Prostate gland (tissue), 2 donors: Measurements from ENCODE around the gene EEF1AKMT4.

ENCODE experiments used
- POLR2A ChIP-seq: fragments of 450-650 bp; IDR thresholded peaks from one replicate; pipeline ENCODE4 v1.6.1; 2016; ENCODE audit warnings: antibody characterized with exemption, mild to moderate bottlenecking
- POLR2AphosphoS5 ChIP-seq: sonication (generic); formaldehyde crosslinking; IDR thresholded peaks from one replicate; pipeline ENCODE4 v1.6.1; 2017; ENCODE audit warnings: antibody characterized with exemption
- TF ChIP-seq, protein P1 (sequence below), 4 experiments: fragments of 200-600 bp in 2 of 4; fragments of 450-650 bp in 2 of 4; sonication (generic) in 2 of 4; IDR thresholded peaks; 1 replicate in 3 of 4; 2 replicates in 1 of 4; pipeline ENCODE4 v1.5.1; 2016 to 2019; ENCODE audit warnings: antibody characterized with exemption in 4 of 4, mild to moderate bottlenecking in 2 of 4, moderate library complexity in 2 of 4

DNA sequence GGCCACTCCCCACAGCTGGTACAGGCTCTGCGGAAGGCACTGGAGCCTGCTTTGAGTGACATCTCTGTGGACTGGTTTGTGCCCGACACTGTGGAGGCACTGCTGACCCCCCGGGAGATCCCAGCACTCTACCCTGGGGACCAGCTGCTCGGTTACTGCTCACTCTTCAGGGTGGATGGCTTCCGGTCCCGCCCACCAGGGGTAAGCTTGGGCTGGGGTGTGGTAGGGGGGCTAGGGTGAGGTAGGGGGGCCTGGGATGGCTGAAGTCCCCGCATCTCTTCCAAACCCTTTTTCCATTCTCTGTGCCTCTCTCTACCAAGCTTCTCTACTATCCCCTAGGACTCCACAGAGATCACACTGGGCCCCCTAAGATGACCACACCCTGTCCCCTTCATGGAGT, 12.3 kb upstream of the EEF1AKMT4 start:
- TF ChIP-seq, protein P1, sequence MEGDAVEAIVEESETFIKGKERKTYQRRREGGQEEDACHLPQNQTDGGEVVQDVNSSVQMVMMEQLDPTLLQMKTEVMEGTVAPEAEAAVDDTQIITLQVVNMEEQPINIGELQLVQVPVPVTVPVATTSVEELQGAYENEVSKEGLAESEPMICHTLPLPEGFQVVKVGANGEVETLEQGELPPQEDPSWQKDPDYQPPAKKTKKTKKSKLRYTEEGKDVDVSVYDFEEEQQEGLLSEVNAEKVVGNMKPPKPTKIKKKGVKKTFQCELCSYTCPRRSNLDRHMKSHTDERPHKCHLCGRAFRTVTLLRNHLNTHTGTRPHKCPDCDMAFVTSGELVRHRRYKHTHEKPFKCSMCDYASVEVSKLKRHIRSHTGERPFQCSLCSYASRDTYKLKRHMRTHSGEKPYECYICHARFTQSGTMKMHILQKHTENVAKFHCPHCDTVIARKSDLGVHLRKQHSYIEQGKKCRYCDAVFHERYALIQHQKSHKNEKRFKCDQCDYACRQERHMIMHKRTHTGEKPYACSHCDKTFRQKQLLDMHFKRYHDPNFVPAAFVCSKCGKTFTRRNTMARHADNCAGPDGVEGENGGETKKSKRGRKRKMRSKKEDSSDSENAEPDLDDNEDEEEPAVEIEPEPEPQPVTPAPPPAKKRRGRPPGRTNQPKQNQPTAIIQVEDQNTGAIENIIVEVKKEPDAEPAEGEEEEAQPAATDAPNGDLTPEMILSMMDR (IDR thresholded peaks at IDR 0.05): no peak
- TF ChIP-seq POLR2AphosphoS5 (no peak), POLR2A (no peak)
